NCI-H748 (cell line): ENCODE results near the gene DTNBP1.
A peak's percentile ranks its signal among the peaks of the same experiment; 100 is the strongest.
"Not testable (repeated sequence)": the region's sequence is repeated elsewhere in the genome, so short reads cannot be mapped to it uniquely, and the experiment has no call there.

Experiments used
- DNase-seq: peaks from one replicate; lab custom pipeline; 2025; ENCODE audit not compliant: unreplicated experiment; lab: John Stamatoyannopoulos, UW

Gene DTNBP1

GRCh38 chr6:15668918-15669317, 6.1 kb upstream of the DTNBP1 start:
- no peak for DNase-seq

- not testable (repeated sequence) for DNase-seq
These were observed 4.1 kb upstream of the DTNBP1 start for GRCh38 chr6:15666896-15667295.

GRCh38 chr6:15665237-15665636, 2.4 kb upstream of the DTNBP1 start:
- DNase-seq, result no peak

- no peak for DNase-seq
These were observed 473 bp upstream of the DTNBP1 start for GRCh38 chr6:15663130-15663871.

GRCh38 chr6:15661853-15662325, 939 bp downstream of the DTNBP1 start:
- DNase-seq, result peak; percentile 81

- DNase-seq, result no peak
These were observed 3.6 kb downstream of the DTNBP1 start for GRCh38 chr6:15659181-15659580.

GRCh38 chr6:15658181-15658744, 4.6 kb downstream of the DTNBP1 start:
- no peak for DNase-seq

- no peak for DNase-seq
These were observed 5.5 kb downstream of the DTNBP1 start for GRCh38 chr6:15657290-15657689.

GRCh38 chr6:15656145-15656544, 6.7 kb downstream of the DTNBP1 start:
- DNase-seq, result no peak

- DNase-seq, result no peak
These were observed 8.6 kb downstream of the DTNBP1 start for GRCh38 chr6:15654250-15654649.

GRCh38 chr6:15653581-15653980, 9.2 kb downstream of the DTNBP1 start:
- no peak for DNase-seq

- DNase-seq, result not testable (repeated sequence)
These were observed 12.7 kb downstream of the DTNBP1 start for GRCh38 chr6:15650004-15650559.

- DNase-seq, result no peak
These were observed 17.9 kb downstream of the DTNBP1 start for GRCh38 chr6:15644904-15645303.

- DNase-seq, result no peak
These were observed 19.3 kb downstream of the DTNBP1 start for GRCh38 chr6:15643542-15643941.

GRCh38 chr6:15642276-15642675, 20.6 kb downstream of the DTNBP1 start:
- DNase-seq, result peak; percentile 21

GRCh38 chr6:15638373-15638772, 24.5 kb downstream of the DTNBP1 start:
- no peak for DNase-seq

- DNase-seq, result no peak
These were observed 31.4 kb downstream of the DTNBP1 start for GRCh38 chr6:15631432-15631831.

- no peak for DNase-seq
These were observed 32.6 kb downstream of the DTNBP1 start for GRCh38 chr6:15630202-15630601.

- no peak for DNase-seq
These were observed 33.3 kb downstream of the DTNBP1 start for GRCh38 chr6:15629487-15629886.

GRCh38 chr6:15628499-15629131, 34.2 kb downstream of the DTNBP1 start:
- DNase-seq, result no peak

GRCh38 chr6:15627821-15628220, 35.0 kb downstream of the DTNBP1 start:
- no peak for DNase-seq
